K562 (cell line): ENCODE results near the gene DNASE1L2. TPM values are rescaled to one million over a fixed set of nuclear protein-coding genes. Genes with fewer than 3 reads are reported as not detected.

ENCODE experiments used
- BACH1 ChIP-seq: fragments of 200-800 bp; sonication (Bioruptor generic); IDR thresholded peaks from 2 replicates; pipeline ENCODE4 v1.6.1; 2016; ENCODE audit warnings: missing genetic modification characterization, missing compliant biosample characterization
- ETV5 ChIP-seq: sonication (generic); formaldehyde crosslinking; IDR thresholded peaks from 2 replicates; pipeline ENCODE4 v1.4.0; 2020; ENCODE audit warnings: low read depth, mild to moderate bottlenecking, missing genetic modification reagents
- FOXK2 ChIP-seq, 2 experiments: fragments of 450-650 bp; IDR thresholded peaks in 1 of 2; conservative IDR thresholded peaks in 1 of 2; 2 replicates each; pipeline ENCODE4 v1.6.1; 2016; ENCODE audit warnings: low read depth in 2 of 2, mild to moderate bottlenecking in 1 of 2
- IRF2 ChIP-seq: sonication (generic); formaldehyde crosslinking; IDR thresholded peaks from 2 replicates; pipeline ENCODE4 v1.8.1; 2022; ENCODE audit warnings: mild to moderate bottlenecking, missing genetic modification reagents
- KDM4B ChIP-seq, 2 experiments: fragments of 450-650 bp in 1 of 2; sonication (generic) in 1 of 2; IDR thresholded peaks; 2 replicates each; pipeline ENCODE4 v1.6.1; 2016 to 2017; ENCODE audit warnings: borderline replicate concordance in 2 of 2, antibody characterized with exemption in 1 of 2, low read depth in 1 of 2, mild to moderate bottlenecking in 1 of 2
- PRDM10 ChIP-seq: fragments of 450-650 bp; IDR thresholded peaks from 2 replicates; pipeline ENCODE4 v1.6.1; 2018; ENCODE audit not compliant: partially characterized antibody
- REST ChIP-seq, 2 experiments: fragments of 450-650 bp; formaldehyde crosslinking in 1 of 2; IDR thresholded peaks; 2 replicates each; pipeline versions ENCODE4 v1.4.0 to v1.6.1; 2014 to 2020; ENCODE audit warnings: mild to moderate bottlenecking in 2 of 2, borderline replicate concordance in 1 of 2, low read depth in 1 of 2
- SMAD1 ChIP-seq: fragments of 150-350 bp; IDR thresholded peaks from 2 replicates; pipeline ENCODE4 v1.6.1; 2014; ENCODE audit warnings: low read length, low read depth; ENCODE audit not compliant: partially characterized antibody
- SRSF1 ChIP-seq: fragments of 200-400 bp; formaldehyde crosslinking; IDR thresholded peaks from 2 replicates; pipeline ENCODE4 v1.6.1; 2017; ENCODE audit warnings: mild to moderate bottlenecking, low read depth, low read length, moderate library complexity
- U2AF1 ChIP-seq: fragments of 200-400 bp; formaldehyde crosslinking; optimal IDR thresholded peaks from 2 replicates; pipeline ENCODE3; 2017; ENCODE audit warnings: mild to moderate bottlenecking, low read depth, low read length, moderate library complexity
- ZNF133 ChIP-seq: fragments of 250-450 bp; sonication (Bioruptor Pico); IDR thresholded peaks from 2 replicates; pipeline ENCODE4 v1.4.0; 2020; ENCODE audit warnings: mild to moderate bottlenecking
- polyA plus RNA-seq, 8 experiments: library from polyadenylated mRNA; depleted of rRNA in 4 of 8; stranded (reverse) in 5 of 8; unstranded in 3 of 8; fragments of >200 nt; fragmentation: Nextera tagmentation in 2 of 8; fragmentation: Illumina TruSeq in 1 of 8; extraction: Ambion mirVana in 2 of 8; extraction: Trizol in 1 of 8; gene quantifications; 2 replicates each; pipeline versions ENCODE4 v1.2.1 to v1.2.3, GENCODE V29; 2011 to 2014; ENCODE audit warnings: inconsistent platforms in 1 of 8, missing spikeins in 1 of 8
- total RNA-seq, 7 experiments: library from RNA; depleted of rRNA in 6 of 7; stranded (reverse); fragments of >200 nt in 6 of 7; fragmentation: Illumina TruSeq in 2 of 7; extraction: Trizol in 2 of 7; gene quantifications; 2 replicates each; pipeline versions ENCODE4 v1.2.1 to v1.2.3, GENCODE V29; 2011 to 2021; ENCODE audit warnings: low replicate concordance in 1 of 7

DNASE1L2 gene
- total and polyA plus RNA-seq, 9 of the 15 experiments (the other 6 are each of a cell fraction or from before 2014, with no cell fraction given): 0.08 to 2.7 (median 1.7) TPM; not detected in 1

GRCh38 chr16:2251296-2252111, 15.3 kb downstream of the DNASE1L2 start, which contains the start of gene ECI1 (continued):
- peak; percentile 10 to 12; a peak in 1 of 4 replicates for TF ChIP-seq FOXK2 (conservative IDR thresholded peaks at IDR 0.05 in 1 of 2, IDR thresholded peaks at IDR 0.05 in 1 of 2; ENCODE audit: low read depth in 2 of 2)
- TF ChIP-seq U2AF1: peak; percentile 89
- TF ChIP-seq SMAD1: peak; percentile 19
- TF ChIP-seq SRSF1: 0 out of 2 replicates have a peak, but pooled peaks have one; percentile 54
- TF ChIP-seq REST (IDR thresholded peaks at IDR 0.05; ENCODE audit: borderline replicate concordance): peak; percentile 97
- TF ChIP-seq REST (CRISPR knock-in tag; IDR thresholded peaks at IDR 0.05; ENCODE audit: low read depth): no peak
- TF ChIP-seq BACH1 (tag): no peak
- no peak for TF ChIP-seq ZNF133 (CRISPR knock-in tag)
- TF ChIP-seq IRF2 (CRISPR knock-in tag): no peak
- peak; percentile 95 for TF ChIP-seq ETV5 (CRISPR knock-in tag)
- TF ChIP-seq PRDM10: peak; percentile 19
- TF ChIP-seq KDM4B (IDR thresholded peaks at IDR 0.05; ENCODE audit: borderline replicate concordance in 2 of 2, low read depth in 1 of 2): peak in 1 of 2 experiments; percentile 66; a peak in 1 of 4 replicates
